Glutamatergic neuron (in vitro differentiated cells): ENCODE data around the gene VSTM2A. TPM values are rescaled to one million over a fixed set of nuclear protein-coding genes. Genes with fewer than 3 reads are reported as not detected.
A peak's percentile ranks its signal among the peaks of the same experiment; 100 is the strongest.

Source experiments
- DNase-seq: peaks from one replicate; pipeline ENCODE4 v3.0.0; 2022
- H3K27ac Mint-ChIP-seq: one replicate; pipeline ENCODE4 v1.8.0; 2020; ENCODE audit warnings: mild to moderate bottlenecking, mixed read lengths, inconsistent platforms; ENCODE audit not compliant: unreplicated experiment
- H3K27me3 Mint-ChIP-seq: one replicate; pipeline ENCODE4 v1.8.0; 2020; ENCODE audit warnings: mild to moderate bottlenecking, moderate library complexity, mixed read lengths, inconsistent platforms; ENCODE audit not compliant: unreplicated experiment
- H3K36me3 Mint-ChIP-seq: one replicate; pipeline ENCODE4 v1.8.0; 2020; ENCODE audit warnings: mild to moderate bottlenecking, mixed read lengths, inconsistent platforms; ENCODE audit not compliant: unreplicated experiment
- H3K4me1 Mint-ChIP-seq: one replicate; pipeline ENCODE4 v1.8.0; 2020; ENCODE audit warnings: mild to moderate bottlenecking, low read depth, mixed read lengths, inconsistent platforms; ENCODE audit not compliant: unreplicated experiment
- H3K4me3 Mint-ChIP-seq: one replicate; pipeline ENCODE4 v1.8.0; 2020; ENCODE audit warnings: mild to moderate bottlenecking, mixed read lengths, inconsistent platforms; ENCODE audit not compliant: unreplicated experiment
- H3K9me3 Mint-ChIP-seq: one replicate; pipeline ENCODE4 v1.8.0; 2020; ENCODE audit warnings: mild to moderate bottlenecking, moderate library complexity, mixed read lengths, inconsistent platforms; ENCODE audit not compliant: unreplicated experiment
- CTCF ChIP-seq: fragments of 200-600 bp; sonication (generic); IDR thresholded peaks from one replicate; pipeline ENCODE4 v1.5.0; 2021; ENCODE audit not compliant: partially characterized antibody, unreplicated experiment
- total RNA-seq: library from RNA; stranded (reverse); fragmentation: NEBNext Ultra II Directional; extraction: Animal tissue kit (Norgen Biotek cat#: 25700); gene quantifications from one replicate; pipeline ENCODE4 v1.2.1, GENCODE V29; 2021; ENCODE audit not compliant: unreplicated experiment

Gene VSTM2A
- total RNA-seq, 1 donor from 2014 or later = 24.1 TPM

DNA sequence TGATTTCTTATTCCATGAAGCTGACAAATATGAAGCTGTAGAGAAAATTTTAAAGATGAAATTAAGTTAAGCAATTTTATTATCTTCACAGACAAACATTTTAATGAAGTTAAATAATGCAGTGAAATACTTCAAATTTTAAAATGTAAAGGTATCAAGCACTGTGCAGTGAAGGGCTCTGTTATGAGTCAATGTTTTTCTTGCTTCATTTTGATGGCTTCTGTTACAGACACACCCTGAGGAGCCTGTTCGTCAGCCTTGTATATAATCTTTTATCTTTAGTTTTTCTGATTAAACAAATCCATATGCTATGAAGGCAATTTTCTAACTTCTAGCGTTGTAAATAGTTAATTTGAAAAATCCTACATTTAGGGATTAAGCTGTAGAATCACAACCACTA, 18.5 kb downstream of the VSTM2A start:
- Mint-ChIP-seq H3K4me1 (peaks cover 4% of the 10 kb centered on the region), H3K9me3 (peaks cover 6% of the 10 kb centered on the region), H3K36me3 (no peaks in the 10 kb centered on the region), H3K27ac (no peak overlapping the region), H3K4me3 (no peak overlapping the region), H3K27me3 (no peaks in the 10 kb centered on the region)
- no peak for DNase-seq
- no peak for TF ChIP-seq CTCF

DNA sequence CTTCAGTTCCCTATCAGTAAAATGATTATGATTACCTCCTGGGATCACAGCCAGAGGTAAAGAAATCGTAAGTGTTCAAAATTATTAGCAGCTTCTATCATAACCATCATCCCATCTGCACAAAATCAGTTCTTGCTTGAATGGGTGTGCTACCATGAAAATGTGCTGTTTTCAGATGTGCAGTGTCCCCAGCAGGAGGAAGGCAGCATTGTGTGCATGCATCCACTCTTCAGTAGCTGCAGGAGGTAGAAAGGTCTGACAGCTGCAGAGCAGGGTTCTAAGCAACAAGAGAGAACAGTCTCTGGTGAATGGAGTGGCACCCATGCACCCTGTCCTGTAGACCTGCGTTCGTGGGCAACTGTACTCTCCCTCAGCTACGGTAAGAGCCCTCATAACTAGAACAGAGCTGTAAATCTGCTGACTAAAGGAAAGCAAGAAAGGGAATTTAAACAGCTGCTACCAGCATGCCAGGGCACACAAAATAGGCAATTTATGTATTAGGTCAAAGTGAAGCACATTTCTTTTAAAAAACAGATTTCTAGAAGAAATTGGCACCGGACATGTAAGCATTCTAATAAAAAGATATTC, 21.2 kb downstream of the VSTM2A start:
- no peak overlapping the region for H3K27ac Mint-ChIP-seq
- no peak overlapping the region for H3K4me3 Mint-ChIP-seq
- no peaks in the 10 kb centered on the region for H3K36me3 Mint-ChIP-seq
- no peaks in the 10 kb centered on the region for H3K4me1 Mint-ChIP-seq
- no peak for TF ChIP-seq CTCF
- no peak for DNase-seq
- H3K27me3 Mint-ChIP-seq = no peaks in the 10 kb centered on the region
- H3K9me3 Mint-ChIP-seq = peaks cover 3% of the 10 kb centered on the region

DNA sequence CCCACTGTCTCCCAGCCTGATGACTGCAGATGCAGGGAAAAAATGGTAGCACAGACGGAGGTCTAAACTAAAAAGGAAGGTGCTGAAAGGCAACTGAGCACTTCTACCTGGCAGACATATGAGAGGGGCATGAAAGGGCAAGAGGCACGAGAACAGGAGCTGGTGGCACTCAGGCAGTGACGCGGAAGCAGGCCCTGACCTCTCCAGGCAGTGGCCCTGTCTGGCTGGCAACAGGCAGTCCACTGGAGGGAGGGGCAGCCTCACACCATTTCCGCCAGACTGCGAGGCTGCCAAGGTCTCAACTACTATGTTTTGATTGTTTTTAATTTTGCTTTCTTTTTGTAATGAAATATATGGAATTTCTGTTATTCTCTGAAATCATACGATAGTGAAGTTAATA, 23.3 kb downstream of the VSTM2A start:
- DNase-seq = no peak

GRCh38 chr7:54581511-54581910, 39.3 kb downstream of the VSTM2A start:
- H3K27ac Mint-ChIP-seq = no peak overlapping the region
- no peak for TF ChIP-seq CTCF
- no peaks in the 10 kb centered on the region for H3K27me3 Mint-ChIP-seq
- H3K4me3 Mint-ChIP-seq = no peak overlapping the region
- no peaks in the 10 kb centered on the region for H3K9me3 Mint-ChIP-seq
- H3K36me3 Mint-ChIP-seq = no peaks in the 10 kb centered on the region
- DNase-seq = no peak
- no peaks in the 10 kb centered on the region for H3K4me1 Mint-ChIP-seq

More for the DNA sequence above, 23.3 kb downstream of the VSTM2A start:
- H3K4me3 Mint-ChIP-seq = no peak overlapping the region
- H3K9me3 Mint-ChIP-seq = peaks cover 4% of the 10 kb centered on the region
- H3K27me3 Mint-ChIP-seq = no peaks in the 10 kb centered on the region
- H3K27ac Mint-ChIP-seq = peak overlapping the region; percentile 39
- no peak for TF ChIP-seq CTCF
- no peaks in the 10 kb centered on the region for H3K4me1 Mint-ChIP-seq
- no peaks in the 10 kb centered on the region for H3K36me3 Mint-ChIP-seq

DNA sequence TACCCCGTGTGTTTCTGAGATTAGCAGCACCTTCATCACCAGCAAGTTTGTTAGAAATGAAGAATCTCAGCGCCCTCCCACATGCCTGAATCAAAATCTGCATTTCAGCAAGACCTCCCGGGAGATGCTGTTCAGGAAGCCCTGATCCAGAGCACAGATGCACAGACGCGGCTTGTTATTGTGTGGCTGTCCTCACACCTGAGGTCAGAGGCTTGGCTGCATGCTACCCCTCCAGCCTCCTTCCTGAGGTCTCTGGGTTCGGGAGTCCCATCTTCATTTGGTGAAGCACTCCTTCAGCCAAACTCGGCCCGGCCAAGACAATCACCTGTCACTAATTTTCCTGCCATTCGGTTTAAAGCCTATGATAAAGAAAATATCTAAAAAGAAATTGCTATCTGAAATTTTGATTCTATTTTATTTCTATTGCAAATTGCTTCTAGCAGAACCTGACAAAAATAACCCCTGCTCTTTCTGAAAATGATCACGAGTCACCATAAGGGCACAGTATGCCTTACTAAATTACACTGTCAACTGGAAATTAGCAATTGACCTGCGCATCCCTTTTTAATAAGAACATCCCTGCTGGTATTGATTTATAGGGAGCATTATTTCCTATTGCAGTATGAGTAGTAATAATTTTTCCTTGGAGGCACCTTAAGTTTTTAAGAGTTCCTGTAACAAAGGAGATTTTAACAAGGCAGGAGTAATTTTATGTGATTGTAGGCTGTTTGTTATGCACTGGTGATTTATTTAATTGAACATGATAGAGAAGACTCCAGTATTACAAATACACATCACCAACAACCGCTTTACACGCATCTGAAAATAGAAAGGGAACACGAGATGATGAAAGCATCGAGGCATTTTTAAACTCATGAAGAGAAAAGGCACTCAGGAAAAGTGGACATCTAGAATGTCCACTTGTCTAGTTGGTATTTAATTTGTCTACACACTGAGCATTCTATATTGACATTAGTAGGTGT, 49.5 kb downstream of the VSTM2A start:
- TF ChIP-seq CTCF = no peak
- Mint-ChIP-seq H3K9me3 (no peaks in the 10 kb centered on the region), H3K27ac (no peak overlapping the region), H3K4me3 (no peak overlapping the region), H3K36me3 (no peaks in the 10 kb centered on the region), H3K27me3 (no peaks in the 10 kb centered on the region), H3K4me1 (no peaks in the 10 kb centered on the region)
- DNase-seq = no peak
